DND-41 (cell line): ENCODE results near the gene CAVIN2.

ENCODE experiments used
- ATAC-seq: fragments of 200-7000 bp; cut with Tn5 transposase; 3 replicates; pipeline ENCODE4 v1.9.1; 2021; ENCODE audit warnings: low read depth; ENCODE audit not compliant: insufficient read depth
- DNase-seq: peaks from one replicate; pipeline ENCODE4 v3.0.0-alpha.2; 2020
- H2AFZ ChIP-seq: 2 replicates; pipeline ENCODE4 v1.6.0; 2012; ENCODE audit warnings: low read depth, low read length
- H3K27ac ChIP-seq: 2 replicates; pipeline ENCODE4 v1.5.1; 2012; ENCODE audit warnings: low read length, inconsistent platforms
- H3K27me3 ChIP-seq: fragments of 200-600 bp; sonication (generic); 2 replicates; pipeline ENCODE4 v1.6.0; 2012; ENCODE audit warnings: low read length, mild to moderate bottlenecking, inconsistent platforms; ENCODE audit not compliant: insufficient read depth, poor library complexity
- H3K36me3 ChIP-seq: 2 replicates; pipeline ENCODE4 v1.5.1; 2012; ENCODE audit warnings: low read length, inconsistent platforms; ENCODE audit not compliant: insufficient read depth
- H3K4me1 ChIP-seq: 2 replicates; pipeline ENCODE4 v1.5.1; 2012; ENCODE audit warnings: mild to moderate bottlenecking, low read length; ENCODE audit not compliant: insufficient read depth
- H3K4me2 ChIP-seq: 2 replicates; pipeline ENCODE4 v1.6.0; 2012; ENCODE audit warnings: mild to moderate bottlenecking, moderate library complexity, low read length, inconsistent platforms; ENCODE audit not compliant: insufficient read depth
- H3K4me3 ChIP-seq, 2 experiments: fragments of 200-600 bp in 1 of 2; shearing (Covaris generic) in 1 of 2; 2 replicates each; pipeline ENCODE4 v1.5.1; 2012 to 2016; ENCODE audit warnings: inconsistent platforms in 2 of 2, low read length in 2 of 2, mild to moderate bottlenecking in 2 of 2, low read depth in 1 of 2, moderate library complexity in 1 of 2
- H3K79me2 ChIP-seq: 2 replicates; pipeline ENCODE4 v1.6.0; 2012; ENCODE audit warnings: low read length, inconsistent platforms; ENCODE audit not compliant: insufficient read depth
- H3K9ac ChIP-seq: 2 replicates; pipeline ENCODE4 v1.6.0; 2012; ENCODE audit warnings: low read depth, mild to moderate bottlenecking, inconsistent platforms, low read length, moderate library complexity
- H3K9me3 ChIP-seq: 2 replicates; pipeline ENCODE4 v1.5.1; 2012; ENCODE audit warnings: low read length, moderate library complexity, mild to moderate bottlenecking, inconsistent platforms; ENCODE audit not compliant: insufficient read depth, severe bottlenecking
- H4K20me1 ChIP-seq: 2 replicates; pipeline ENCODE4 v1.6.0; 2012; ENCODE audit warnings: low read length; ENCODE audit not compliant: insufficient read depth
- EZH2 ChIP-seq: IDR thresholded peaks from 3 replicates; pipeline ENCODE4 v1.6.1; 2012; ENCODE audit warnings: borderline replicate concordance, low read depth, mild to moderate bottlenecking, moderate library complexity, low read length, inconsistent platforms; ENCODE audit not compliant: severe bottlenecking
- TF ChIP-seq, protein P1 (sequence below): IDR thresholded peaks from 2 replicates; pipeline ENCODE4 v1.5.1; 2012; ENCODE audit warnings: borderline replicate concordance, low read length, moderate library complexity, mild to moderate bottlenecking; ENCODE audit not compliant: poor library complexity, severe bottlenecking; ENCODE audit errors: extremely low read depth

The CAVIN2 gene

DNA sequence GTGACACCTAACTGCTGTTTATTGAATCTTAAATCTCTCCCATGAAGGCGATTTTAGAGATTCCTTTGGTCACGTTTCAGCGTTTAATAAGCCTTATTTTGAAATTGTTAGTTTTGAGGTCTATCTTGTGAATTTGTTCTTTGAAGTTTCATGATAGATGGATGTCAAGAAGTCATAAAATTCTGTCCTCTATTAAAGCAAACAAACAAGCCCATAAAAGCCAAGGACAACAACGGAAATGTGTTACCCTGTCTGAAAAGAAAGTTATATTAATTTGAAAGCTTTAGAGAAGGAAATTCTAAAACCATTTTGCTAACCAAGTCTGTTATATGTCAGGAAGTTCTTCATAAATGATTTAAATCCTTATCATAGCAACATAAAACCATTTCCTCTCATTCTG, 7.0 kb upstream of the CAVIN2 start:
- no peaks in the 10 kb centered on the region for H3K36me3 ChIP-seq
- H3K4me3 ChIP-seq, result no peak overlapping the region
- H3K27me3 ChIP-seq, result peaks cover 8% of the 10 kb centered on the region
- H2AFZ ChIP-seq, result no peak overlapping the region
- no peaks in the 10 kb centered on the region for H4K20me1 ChIP-seq
- ATAC-seq, result no peak
- TF ChIP-seq, protein P1, sequence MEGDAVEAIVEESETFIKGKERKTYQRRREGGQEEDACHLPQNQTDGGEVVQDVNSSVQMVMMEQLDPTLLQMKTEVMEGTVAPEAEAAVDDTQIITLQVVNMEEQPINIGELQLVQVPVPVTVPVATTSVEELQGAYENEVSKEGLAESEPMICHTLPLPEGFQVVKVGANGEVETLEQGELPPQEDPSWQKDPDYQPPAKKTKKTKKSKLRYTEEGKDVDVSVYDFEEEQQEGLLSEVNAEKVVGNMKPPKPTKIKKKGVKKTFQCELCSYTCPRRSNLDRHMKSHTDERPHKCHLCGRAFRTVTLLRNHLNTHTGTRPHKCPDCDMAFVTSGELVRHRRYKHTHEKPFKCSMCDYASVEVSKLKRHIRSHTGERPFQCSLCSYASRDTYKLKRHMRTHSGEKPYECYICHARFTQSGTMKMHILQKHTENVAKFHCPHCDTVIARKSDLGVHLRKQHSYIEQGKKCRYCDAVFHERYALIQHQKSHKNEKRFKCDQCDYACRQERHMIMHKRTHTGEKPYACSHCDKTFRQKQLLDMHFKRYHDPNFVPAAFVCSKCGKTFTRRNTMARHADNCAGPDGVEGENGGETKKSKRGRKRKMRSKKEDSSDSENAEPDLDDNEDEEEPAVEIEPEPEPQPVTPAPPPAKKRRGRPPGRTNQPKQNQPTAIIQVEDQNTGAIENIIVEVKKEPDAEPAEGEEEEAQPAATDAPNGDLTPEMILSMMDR, result no peak
- H3K4me2 ChIP-seq, result no peak overlapping the region
- no peak overlapping the region for H3K9ac ChIP-seq
- H3K4me1 ChIP-seq, result no peaks in the 10 kb centered on the region
- H3K9me3 ChIP-seq, result no peaks in the 10 kb centered on the region
- DNase-seq, result no peak
- H3K79me2 ChIP-seq, result no peaks in the 10 kb centered on the region
- H3K27ac ChIP-seq, result no peak overlapping the region

DNA sequence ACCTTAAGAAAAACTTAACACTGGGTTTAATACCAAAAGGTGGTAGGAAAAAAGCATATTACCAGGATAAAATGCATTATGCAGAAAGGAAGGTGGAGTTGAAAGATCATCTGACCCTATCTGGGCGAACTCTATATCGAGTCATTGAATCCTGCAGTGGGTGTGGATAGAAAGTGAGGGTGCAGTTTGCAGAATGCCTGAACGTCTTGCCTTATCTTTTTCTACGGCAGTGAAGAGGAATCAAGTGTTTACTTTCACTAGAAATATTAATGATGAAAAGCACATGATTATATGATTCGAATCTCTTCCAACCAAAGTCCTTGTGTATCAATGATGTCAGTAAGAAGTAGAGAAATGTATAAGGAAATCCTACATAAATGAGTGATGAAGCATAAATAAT, 4.3 kb upstream of the CAVIN2 start:
- Histone ChIP-seq H3K36me3 (no peaks in the 10 kb centered on the region), H3K9me3 (no peaks in the 10 kb centered on the region), H3K27me3 (peaks cover 8% of the 10 kb centered on the region), H3K27ac (no peak overlapping the region), H2AFZ (no peak overlapping the region), H3K9ac (no peak overlapping the region), H3K4me3 (no peak overlapping the region), H3K4me1 (no peaks in the 10 kb centered on the region), H4K20me1 (no peaks in the 10 kb centered on the region), H3K4me2 (no peak overlapping the region), H3K79me2 (no peaks in the 10 kb centered on the region)
- TF ChIP-seq EZH2, result no peak
- TF ChIP-seq, protein P1, result no peak
- no peak for ATAC-seq
- DNase-seq, result no peak

DNA sequence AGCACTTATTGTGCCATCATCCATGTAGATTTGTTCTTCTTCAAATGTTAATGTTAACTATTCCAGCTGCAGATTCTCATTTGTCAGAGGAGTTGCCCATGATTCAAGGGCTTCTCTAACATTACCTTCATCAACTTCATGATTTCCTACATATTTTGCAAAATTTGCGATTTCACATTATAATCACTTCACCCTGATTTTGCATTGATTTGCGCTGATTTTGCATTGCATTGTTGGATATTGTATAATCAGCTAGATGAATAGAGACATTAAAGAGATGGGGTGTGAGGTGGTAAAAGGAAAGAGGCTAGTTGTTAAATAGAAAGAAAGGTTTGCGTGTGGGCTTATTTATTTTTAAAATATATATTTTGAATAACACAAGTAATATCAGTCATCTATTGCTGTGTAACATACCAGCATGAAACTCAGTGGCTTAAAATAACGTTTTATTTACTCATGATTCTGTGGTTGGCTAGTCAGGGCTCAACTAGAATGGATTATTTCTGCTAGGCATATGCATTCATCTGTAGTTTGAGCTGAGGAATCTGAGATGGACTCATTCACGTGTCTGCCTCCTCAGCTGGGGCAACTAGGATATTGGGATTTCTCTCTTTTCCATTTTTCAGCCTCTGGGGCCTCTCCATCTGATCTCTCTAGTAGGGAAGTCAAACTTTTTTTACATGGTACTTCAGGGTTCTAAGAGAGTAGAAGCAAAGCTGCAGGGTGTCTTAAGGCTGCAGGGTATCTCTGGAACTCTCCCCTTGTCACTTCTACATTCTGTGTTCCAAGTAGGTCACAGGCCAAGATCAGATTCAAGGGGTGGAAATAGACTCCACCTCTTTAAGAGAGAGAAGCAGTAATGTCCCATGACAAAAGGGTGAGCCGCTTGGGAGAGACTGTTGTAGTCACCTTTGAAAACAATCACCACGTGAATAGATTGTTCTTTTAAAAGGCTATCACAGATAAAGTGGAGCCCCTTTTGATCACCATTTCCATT, 2.2 kb upstream of the CAVIN2 start:
- H3K9me3 ChIP-seq, result no peaks in the 10 kb centered on the region
- H4K20me1 ChIP-seq, result no peaks in the 10 kb centered on the region
- H3K36me3 ChIP-seq, result no peaks in the 10 kb centered on the region
- peaks cover 8% of the 10 kb centered on the region for H3K27me3 ChIP-seq
- H3K27ac ChIP-seq, result no peak overlapping the region
- no peaks in the 10 kb centered on the region for H3K4me1 ChIP-seq
- H2AFZ ChIP-seq, result no peak overlapping the region
- no peak overlapping the region for H3K4me2 ChIP-seq
- H3K9ac ChIP-seq, result no peak overlapping the region
- no peak overlapping the region for H3K4me3 ChIP-seq
- no peak for TF ChIP-seq EZH2
- TF ChIP-seq, protein P1, result no peak
- no peaks in the 10 kb centered on the region for H3K79me2 ChIP-seq
- DNase-seq, result no peak
- no peak for ATAC-seq
